RPMI7951 (cell line): Measurements from ENCODE around the gene STC2. TPM values are rescaled to one million over a fixed set of nuclear protein-coding genes. Genes with fewer than 3 reads are reported as not detected.
"Not testable (repeated sequence)": the region's sequence is repeated elsewhere in the genome, so short reads cannot be mapped to it uniquely, and the experiment has no call there.

Experiments
- DNase-seq: peaks from one replicate; pipeline ENCODE4 v3.0.0-alpha.2; 2012; ENCODE audit warnings: low read depth
- total RNA-seq: library from RNA; depleted of rRNA; stranded (reverse); fragments of >200 nt; shearing (Covaris generic); gene quantifications from 2 replicates; pipeline ENCODE4 v1.2.3, GENCODE V29; 2014; rRNA removed

The STC2 gene, protein sequence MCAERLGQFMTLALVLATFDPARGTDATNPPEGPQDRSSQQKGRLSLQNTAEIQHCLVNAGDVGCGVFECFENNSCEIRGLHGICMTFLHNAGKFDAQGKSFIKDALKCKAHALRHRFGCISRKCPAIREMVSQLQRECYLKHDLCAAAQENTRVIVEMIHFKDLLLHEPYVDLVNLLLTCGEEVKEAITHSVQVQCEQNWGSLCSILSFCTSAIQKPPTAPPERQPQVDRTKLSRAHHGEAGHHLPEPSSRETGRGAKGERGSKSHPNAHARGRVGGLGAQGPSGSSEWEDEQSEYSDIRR
- total RNA-seq, result 46.1 and 68.5 TPM in 2 replicates

DNA sequence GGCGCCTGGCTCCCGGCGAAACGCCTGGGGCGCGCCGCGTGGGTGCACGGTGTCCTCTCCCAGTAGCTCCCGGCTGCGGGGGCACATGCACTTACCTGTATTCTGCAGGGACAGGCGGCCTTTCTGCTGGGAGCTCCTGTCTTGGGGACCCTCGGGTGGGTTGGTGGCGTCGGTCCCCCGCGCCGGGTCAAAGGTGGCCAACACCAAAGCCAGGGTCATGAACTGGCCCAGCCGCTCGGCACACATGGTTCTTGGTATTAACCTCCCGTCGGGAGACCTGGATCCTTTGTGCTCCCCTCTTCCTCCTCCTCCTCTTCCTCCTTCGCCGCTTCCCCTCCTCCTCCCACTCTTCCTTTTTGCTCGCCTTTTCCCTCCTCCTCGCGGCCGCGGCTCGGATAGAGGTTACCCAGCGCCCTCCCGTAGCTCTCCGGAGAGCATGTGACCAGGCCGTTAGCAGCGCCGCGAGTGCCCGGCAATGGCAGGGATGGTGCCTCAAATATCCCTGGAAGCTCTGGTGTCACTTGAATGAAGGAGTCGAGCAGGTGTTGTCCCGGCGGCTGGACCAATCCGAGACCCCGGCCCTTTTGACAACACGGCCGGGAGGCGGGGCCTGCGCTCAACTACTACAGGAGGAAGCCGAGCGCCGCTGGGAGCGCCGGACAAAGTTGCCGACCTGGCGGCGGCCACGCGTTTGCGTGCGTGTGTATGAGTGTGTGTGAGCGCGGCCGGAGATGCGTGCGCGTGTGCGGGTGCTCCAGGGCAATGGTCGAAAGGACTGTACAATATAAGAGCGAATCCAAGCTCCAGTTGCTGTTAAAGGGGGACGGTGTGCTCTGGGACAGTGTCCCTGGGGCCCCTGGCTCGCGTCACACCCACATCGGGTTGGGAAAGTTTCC, at the start of gene STC2:
TSS of gene STC2 (minus strand) at position 467 of the 896 bp plus-strand sequence. CDS start at position 246, 221 bp downstream.
- DNase-seq, result peak; percentile 91

DNA sequence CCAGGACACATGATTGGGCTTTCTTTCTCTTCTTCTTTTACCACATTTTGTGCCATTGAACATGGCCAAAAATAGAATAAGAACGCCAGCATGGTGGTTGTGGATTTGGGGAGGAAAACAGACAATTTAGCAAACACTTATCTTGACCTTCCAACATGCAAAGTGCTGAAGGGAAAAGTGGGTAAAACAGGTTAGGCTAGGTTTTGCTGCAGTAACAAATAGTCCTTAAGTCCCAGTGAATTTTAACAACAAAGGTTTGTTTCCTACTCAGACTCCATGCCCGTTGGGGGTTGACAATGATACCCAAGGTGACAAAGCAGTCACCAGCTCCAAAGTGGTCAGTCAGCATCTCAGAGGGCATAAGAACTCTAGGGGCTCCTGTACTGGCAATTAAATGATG, 43.2 kb upstream of the STC2 start:
- no peak for DNase-seq

- DNase-seq, result not testable (repeated sequence)
Measured at GRCh38 chr5:173363406-173363805, 35.2 kb upstream of the STC2 start.

DNA sequence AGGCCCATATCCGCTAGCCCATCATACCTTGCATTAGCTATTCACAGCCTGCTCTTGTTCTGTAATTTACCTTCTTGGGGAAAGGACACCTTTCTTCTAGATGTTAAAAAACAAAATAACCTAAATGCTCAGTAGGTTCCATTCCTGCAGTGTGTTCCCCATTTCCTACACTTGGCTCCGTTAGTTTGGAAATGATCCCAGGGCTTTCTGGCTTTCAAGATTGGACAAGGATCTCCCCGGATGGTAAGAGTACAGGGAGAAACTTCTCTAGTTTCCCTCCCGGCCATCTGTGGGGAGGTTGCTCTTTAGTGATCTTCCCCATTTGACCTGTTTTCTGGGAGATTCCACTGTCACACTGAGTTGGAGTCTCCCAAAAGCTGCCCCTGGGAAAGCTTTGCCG, 27.3 kb upstream of the STC2 start:
- no peak for DNase-seq

DNA sequence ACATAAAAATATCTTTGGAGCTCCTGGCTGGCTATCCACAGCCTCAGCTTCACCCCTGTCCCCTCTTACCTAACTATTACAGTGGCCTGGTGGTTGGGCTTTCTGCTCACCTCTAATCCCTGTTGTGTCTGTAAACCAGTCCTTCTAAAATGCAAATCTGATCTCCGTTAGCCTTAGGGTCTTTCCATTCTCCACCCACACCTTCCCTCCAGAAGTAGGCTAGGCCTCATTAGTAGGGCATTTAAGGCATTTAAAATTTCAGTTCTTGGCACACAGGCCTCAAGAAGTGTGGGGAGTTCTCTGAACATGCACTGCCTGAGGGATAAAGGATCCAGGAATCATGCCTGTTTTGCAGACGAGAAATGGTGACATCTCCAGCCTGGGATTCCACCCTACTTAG, 26.4 kb upstream of the STC2 start:
- no peak for DNase-seq

DNA sequence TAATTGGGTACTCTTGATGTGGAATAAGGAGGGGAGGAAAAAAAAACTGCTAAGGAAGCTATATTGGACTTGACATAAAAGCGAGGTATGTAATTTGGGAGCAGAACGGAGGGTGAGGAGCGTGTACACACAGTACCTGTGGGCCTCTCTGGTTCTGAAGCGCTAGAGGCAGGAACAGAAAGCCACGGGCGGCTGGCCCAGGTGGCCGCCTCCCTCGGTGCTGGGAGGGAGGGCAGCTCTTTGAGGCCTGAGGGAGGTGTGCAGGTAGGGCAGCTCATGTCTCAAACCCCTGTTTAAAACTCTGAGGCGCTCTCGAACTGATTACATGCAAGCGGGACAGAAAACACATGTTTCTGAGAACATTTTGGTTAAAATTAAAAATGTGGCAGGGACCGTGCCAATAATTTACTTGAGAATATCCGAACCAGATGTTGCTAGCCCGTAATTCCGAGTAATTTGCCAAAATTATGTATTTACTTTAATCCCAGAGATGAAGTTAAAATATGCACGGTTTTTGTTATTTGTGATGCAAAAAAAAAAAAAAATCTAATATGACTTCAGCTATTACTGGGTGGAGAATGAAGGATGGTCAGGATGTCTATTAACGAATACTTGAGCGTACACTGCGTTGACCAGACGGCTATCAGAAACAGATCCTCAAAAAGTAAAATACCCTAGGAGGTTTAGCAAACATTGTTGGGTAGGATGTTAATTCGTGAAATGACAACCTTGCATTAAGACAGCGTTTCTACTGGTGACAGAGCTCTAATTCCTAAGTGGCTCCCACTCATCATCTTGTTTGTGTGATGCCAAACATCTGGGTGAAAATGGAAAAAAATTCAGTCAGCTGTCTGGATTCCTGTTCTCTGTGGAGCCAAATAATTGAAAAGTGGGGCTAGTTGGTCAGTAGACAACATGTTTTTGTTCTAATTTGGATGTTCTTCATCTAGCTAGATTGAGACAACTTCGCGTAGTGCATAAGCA, 24.4 kb upstream of the STC2 start:
- no peak for DNase-seq

DNA sequence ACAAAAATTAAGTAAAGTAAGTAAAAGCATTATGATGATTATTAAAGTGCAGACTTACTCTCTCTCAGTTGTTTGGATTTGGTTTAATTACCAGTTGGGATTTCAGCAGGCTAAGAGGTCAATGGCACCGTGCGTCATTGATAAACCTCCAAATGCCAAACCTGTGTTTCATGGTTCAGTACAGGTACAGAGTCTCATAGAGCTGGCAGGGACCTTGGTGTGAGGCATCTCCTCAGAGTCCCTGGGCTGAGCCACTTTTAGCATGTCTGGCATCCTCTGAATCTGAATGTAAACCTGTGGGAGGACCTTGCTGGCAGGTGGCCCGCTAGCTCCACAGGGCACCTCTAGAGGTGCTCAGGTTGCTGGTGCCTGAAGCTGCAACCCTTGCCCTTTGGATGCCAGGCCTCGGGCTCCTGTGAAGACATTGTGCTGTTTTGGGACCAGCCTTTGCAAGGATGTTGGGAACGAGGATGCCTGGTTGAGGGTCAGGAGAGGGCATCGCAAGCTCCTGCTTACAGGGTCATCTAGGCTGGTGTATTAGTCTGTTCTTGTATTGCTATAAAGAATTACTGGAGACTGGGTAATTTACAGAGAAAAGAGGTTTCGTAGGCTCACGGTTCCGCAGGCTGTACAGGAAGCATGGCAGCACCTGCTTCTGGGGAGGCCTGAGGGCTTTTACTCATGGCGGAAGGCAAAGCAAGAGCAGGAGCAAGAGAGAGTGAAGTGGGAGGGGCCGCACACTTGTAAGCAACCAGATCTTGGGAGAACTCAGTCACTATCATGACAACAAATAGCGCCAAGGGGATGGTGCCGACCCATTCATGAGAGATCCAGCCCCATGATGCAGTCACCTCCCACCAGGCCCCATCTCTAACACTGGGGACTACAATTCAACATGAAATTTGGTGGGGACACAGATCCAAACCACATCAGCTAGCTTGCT, 14.9 kb upstream of the STC2 start:
- DNase-seq, result no peak

DNA sequence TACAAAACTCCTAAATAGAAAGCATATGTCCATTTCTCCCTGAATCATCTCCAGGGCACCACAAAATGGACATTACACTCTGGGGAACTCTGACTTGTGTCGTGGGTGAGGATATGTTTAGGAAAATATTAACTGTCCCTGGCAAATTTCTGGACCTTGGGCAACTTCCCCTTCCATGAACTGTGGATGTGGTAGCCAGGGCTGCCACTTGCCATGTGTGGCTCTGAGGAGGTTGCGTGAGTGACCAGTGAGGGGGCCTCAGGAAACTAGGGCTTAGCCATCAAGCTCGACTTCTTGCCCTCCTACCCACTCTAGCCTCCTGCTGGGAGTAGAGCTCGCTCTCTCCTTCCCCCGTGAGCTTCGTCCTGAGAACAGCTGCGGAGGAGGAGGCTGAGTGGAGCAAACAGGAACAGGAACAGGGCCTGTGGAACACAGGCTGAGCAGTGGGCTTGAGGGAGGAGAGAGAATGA, 13.8 kb upstream of the STC2 start:
- DNase-seq, result peak; percentile 12

- no peak for DNase-seq
Measured at GRCh38 chr5:173340984-173341383, 12.8 kb upstream of the STC2 start.

DNA sequence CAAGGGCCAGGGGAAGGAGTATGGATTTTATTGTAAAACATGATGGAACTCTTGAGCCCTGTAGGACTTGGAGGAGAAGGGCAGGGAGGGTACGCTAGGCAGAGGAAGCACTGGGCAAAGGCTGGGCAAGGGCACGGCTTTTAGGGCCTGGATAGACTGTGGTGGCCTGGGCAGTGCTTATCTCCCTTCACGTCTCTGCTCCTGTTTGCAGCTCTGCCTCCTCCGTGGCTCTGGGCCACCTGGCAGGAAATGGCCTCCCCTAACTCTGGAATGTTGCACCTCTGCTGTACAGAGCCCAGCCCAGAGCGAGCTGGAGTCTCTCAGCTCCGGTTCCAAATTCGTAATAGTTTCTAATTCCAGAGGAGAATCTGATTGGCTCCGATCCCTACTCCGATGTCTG, 12.2 kb upstream of the STC2 start:
- DNase-seq, result no peak

DNA sequence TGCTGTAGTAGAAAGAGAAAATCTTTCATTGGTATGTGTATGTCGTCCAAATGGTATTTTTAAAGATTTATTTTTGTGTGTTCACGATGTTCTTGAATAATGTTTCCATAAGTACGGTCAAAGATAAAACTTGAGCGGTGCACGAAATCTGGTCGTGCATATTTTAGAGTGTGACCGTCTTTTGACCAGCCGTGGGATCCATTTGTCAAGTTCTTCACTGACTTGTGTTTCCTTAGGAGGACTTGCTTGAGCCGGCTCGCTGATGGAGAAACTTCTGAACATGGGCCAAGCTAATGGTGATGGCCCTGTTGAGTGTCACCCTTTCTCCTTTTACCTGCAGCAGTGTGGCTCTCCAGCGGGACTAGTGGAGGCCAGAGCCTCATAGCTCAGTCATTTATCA, 11.1 kb upstream of the STC2 start:
- DNase-seq, result no peak

DNA sequence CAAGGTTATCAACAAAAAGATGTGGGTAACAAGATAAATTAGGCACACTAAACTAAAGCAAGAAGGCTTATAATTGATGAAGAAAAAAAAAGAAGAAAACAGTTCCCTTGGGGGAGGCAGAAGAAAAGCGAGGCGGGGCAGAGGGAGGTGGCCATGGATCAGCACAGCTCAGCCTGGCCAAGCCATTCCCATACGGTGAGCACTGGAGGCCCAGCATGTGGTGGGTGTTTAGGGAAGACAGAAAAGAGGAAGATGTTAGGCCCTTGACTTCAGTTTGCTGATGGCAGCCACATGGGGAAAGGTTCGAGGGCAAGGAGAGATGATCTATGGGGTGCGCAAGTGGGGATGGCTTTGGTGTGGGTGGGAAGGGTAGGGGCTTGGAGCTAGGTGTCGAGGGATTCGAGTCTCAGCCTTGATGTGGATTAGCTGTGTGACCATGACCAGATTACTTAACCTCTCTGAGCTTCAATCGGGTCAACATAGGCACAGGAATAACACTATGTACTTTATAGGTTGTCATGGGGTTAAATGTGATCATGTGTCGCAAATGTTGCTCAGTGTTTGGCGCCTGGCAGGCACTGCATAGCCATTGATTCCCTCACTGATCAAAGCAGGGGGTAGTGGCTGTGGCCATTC, 10.3 kb upstream of the STC2 start:
- no peak for DNase-seq

GRCh38 chr5:173334808-173335207, 6.6 kb upstream of the STC2 start:
- DNase-seq, result no peak

- peak; percentile 29 for DNase-seq
Measured at GRCh38 chr5:173333925-173334661, 5.9 kb upstream of the STC2 start.

GRCh38 chr5:173331956-173332479, 3.8 kb upstream of the STC2 start:
- peak; percentile 91 for DNase-seq

DNA sequence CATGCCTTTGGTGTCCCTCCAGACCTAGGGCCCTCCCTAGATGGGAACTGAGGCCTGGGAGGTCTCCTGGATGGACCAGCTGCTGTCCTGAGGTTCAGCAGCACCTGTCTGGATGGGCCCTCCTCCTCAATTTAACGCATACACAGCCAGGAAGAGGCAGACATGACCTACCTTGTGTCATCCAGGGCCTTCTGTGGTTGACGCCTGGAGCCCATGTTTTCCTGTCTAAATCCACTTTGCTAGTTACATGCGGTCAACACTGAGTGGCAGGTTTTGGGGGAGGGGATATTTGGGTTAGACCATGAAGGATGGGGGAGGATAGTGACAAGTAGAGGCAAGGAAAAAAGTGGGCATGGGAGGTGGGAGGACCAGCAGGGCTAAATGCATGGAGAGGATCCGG, 3.1 kb upstream of the STC2 start:
- no peak for DNase-seq

- no peak for DNase-seq
Measured at GRCh38 chr5:173330338-173331206, 2.4 kb upstream of the STC2 start.
